HUES6 (cell line): ENCODE results near the gene GRHPR.
"Not testable (repeated sequence)": the region's sequence is repeated elsewhere in the genome, so short reads cannot be mapped to it uniquely, and the experiment has no call there.

ENCODE experiments used
- H3K27ac ChIP-seq: 2 replicates; pipeline ENCODE4 v1.7.0; 2013; ENCODE audit warnings: low read depth, mild to moderate bottlenecking, low read length, inconsistent platforms
- H3K27me3 ChIP-seq: 2 replicates; pipeline ENCODE4 v1.6.1; 2013; ENCODE audit warnings: low read length; ENCODE audit not compliant: control insufficient read depth, insufficient read depth
- H3K36me3 ChIP-seq: 2 replicates; pipeline ENCODE4 v1.6.1; 2013; ENCODE audit warnings: low read length; ENCODE audit not compliant: control insufficient read depth, insufficient read depth
- H3K4me1 ChIP-seq: 2 replicates; pipeline ENCODE4 v1.6.1; 2013; ENCODE audit warnings: low read length; ENCODE audit not compliant: control insufficient read depth, insufficient read depth
- H3K4me3 ChIP-seq: 2 replicates; pipeline ENCODE4 v1.5.1; 2013; ENCODE audit warnings: low read depth, low read length
- H3K9ac ChIP-seq: one replicate; pipeline ENCODE4 v1.6.1; 2013; ENCODE audit warnings: mild to moderate bottlenecking, low read length
- H3K9me3 ChIP-seq: 2 replicates; pipeline ENCODE4 v1.6.1; 2013; ENCODE audit warnings: low read depth, low read length; ENCODE audit not compliant: control insufficient read depth, insufficient read depth

Gene GRHPR

GRCh38 chr9:37382982-37383357, 39.5 kb upstream of the GRHPR start:
- H3K4me3 ChIP-seq, result no peak overlapping the region
- H3K27me3 ChIP-seq, result no peaks in the 10 kb centered on the region
- 0 out of 2 replicates have a peak, but pooled peaks cover 6% of the 10 kb centered on the region for H3K9me3 ChIP-seq
- H3K9ac ChIP-seq, result no peak overlapping the region
- H3K27ac ChIP-seq, result no peak overlapping the region
- no peaks in the 10 kb centered on the region for H3K4me1 ChIP-seq
- H3K36me3 ChIP-seq, result no peaks in the 10 kb centered on the region

GRCh38 chr9:37383393-37383792, 39.1 kb upstream of the GRHPR start:
- Histone ChIP-seq H3K27ac (no peak overlapping the region), H3K9me3 (0 out of 2 replicates have a peak, but pooled peaks cover 6% of the 10 kb centered on the region), H3K9ac (no peak overlapping the region), H3K4me3 (no peak overlapping the region), H3K27me3 (no peaks in the 10 kb centered on the region), H3K36me3 (no peaks in the 10 kb centered on the region), H3K4me1 (no peaks in the 10 kb centered on the region)

GRCh38 chr9:37383876-37384746, 38.4 kb upstream of the GRHPR start:
- Histone ChIP-seq H3K27me3 (no peaks in the 10 kb centered on the region), H3K9ac (no peak overlapping the region), H3K36me3 (no peaks in the 10 kb centered on the region), H3K4me1 (no peaks in the 10 kb centered on the region), H3K4me3 (no peak overlapping the region), H3K27ac (no peak overlapping the region), H3K9me3 (0 out of 2 replicates have a peak, but pooled peaks cover 6% of the 10 kb centered on the region)

- Histone ChIP-seq H3K4me1 (no peaks in the 10 kb centered on the region), H3K9ac (no peak overlapping the region), H3K9me3 (0 out of 2 replicates have a peak, but pooled peaks cover 6% of the 10 kb centered on the region), H3K27ac (no peak overlapping the region), H3K27me3 (no peaks in the 10 kb centered on the region), H3K4me3 (no peak overlapping the region), H3K36me3 (no peaks in the 10 kb centered on the region)
Measured at GRCh38 chr9:37385286-37385685, 37.2 kb upstream of the GRHPR start.

- Histone ChIP-seq H3K9ac (no peak overlapping the region), H3K36me3 (no peaks in the 10 kb centered on the region), H3K27ac (no peak overlapping the region), H3K27me3 (no peaks in the 10 kb centered on the region), H3K9me3 (0 out of 2 replicates have a peak, but pooled peaks cover 5% of the 10 kb centered on the region), H3K4me1 (peaks cover under 1% of the 10 kb centered on the region; the same call in 1 of the 2 replicates), H3K4me3 (no peak overlapping the region)
Measured at GRCh38 chr9:37386988-37387387, 35.5 kb upstream of the GRHPR start.

GRCh38 chr9:37390759-37391158, 31.7 kb upstream of the GRHPR start:
- Histone ChIP-seq H3K9ac (no peak overlapping the region), H3K9me3 (no peaks in the 10 kb centered on the region), H3K4me1 (peaks cover 3% of the 10 kb centered on the region; the same call in 1 of the 2 replicates), H3K4me3 (no peak overlapping the region), H3K27me3 (no peaks in the 10 kb centered on the region), H3K27ac (no peak overlapping the region), H3K36me3 (no peaks in the 10 kb centered on the region)

GRCh38 chr9:37392272-37392671, 30.2 kb upstream of the GRHPR start:
- Histone ChIP-seq H3K27me3 (no peaks in the 10 kb centered on the region), H3K27ac (no peak overlapping the region), H3K4me1 (peaks cover 3% of the 10 kb centered on the region; the same call in 1 of the 2 replicates), H3K36me3 (no peaks in the 10 kb centered on the region), H3K9me3 (no peaks in the 10 kb centered on the region), H3K4me3 (no peak overlapping the region), H3K9ac (no peak overlapping the region)

GRCh38 chr9:37395229-37395628, 27.3 kb upstream of the GRHPR start:
- peaks cover 3% of the 10 kb centered on the region; the same call in 1 of the 2 replicates for H3K4me1 ChIP-seq
- H3K27ac ChIP-seq, result no peak overlapping the region
- no peaks in the 10 kb centered on the region for H3K27me3 ChIP-seq
- H3K9ac ChIP-seq, result no peak overlapping the region
- no peak overlapping the region for H3K4me3 ChIP-seq
- no peaks in the 10 kb centered on the region for H3K9me3 ChIP-seq
- H3K36me3 ChIP-seq, result no peaks in the 10 kb centered on the region

- no peak overlapping the region for H3K4me3 ChIP-seq
Measured at GRCh38 chr9:37395663-37396062, 26.8 kb upstream of the GRHPR start.

GRCh38 chr9:37397948-37398347, 24.5 kb upstream of the GRHPR start:
- not testable (repeated sequence) for H3K27me3 ChIP-seq, H3K27ac ChIP-seq, H3K9me3 ChIP-seq, H3K9ac ChIP-seq, H3K4me3 ChIP-seq, H3K4me1 ChIP-seq, H3K36me3 ChIP-seq

More at GRCh38 chr9:37395663-37396062, 26.8 kb upstream of the GRHPR start:
- Histone ChIP-seq H3K36me3 (no peaks in the 10 kb centered on the region), H3K9ac (no peak overlapping the region), H3K27ac (no peak overlapping the region), H3K27me3 (no peaks in the 10 kb centered on the region), H3K9me3 (no peaks in the 10 kb centered on the region), H3K4me1 (peaks cover 3% of the 10 kb centered on the region; the same call in 1 of the 2 replicates)

- H3K36me3 ChIP-seq, result no peaks in the 10 kb centered on the region
- H3K4me1 ChIP-seq, result no peaks in the 10 kb centered on the region
- H3K4me3 ChIP-seq, result no peak overlapping the region
- no peak overlapping the region for H3K27ac ChIP-seq
- no peaks in the 10 kb centered on the region for H3K9me3 ChIP-seq
- H3K9ac ChIP-seq, result no peak overlapping the region
- no peaks in the 10 kb centered on the region for H3K27me3 ChIP-seq
Measured at GRCh38 chr9:37398464-37399025, 24.0 kb upstream of the GRHPR start.
